ENCODE data around the gene DOHH.
A peak's percentile ranks its signal among the peaks of the same experiment; 100 is the strongest.

Gene DOHH

GRCh38 chr19:3450796-3451411 is 49.6 kb downstream of the DOHH start (continued):
- TF ChIP-seq ZNF398 (tag by site-specific recombination; IDR thresholded peaks at IDR 0.05) (0 out of 2 replicates have a peak, but pooled peaks have one; percentile 6), MEIS1 (CRISPR knock-in tag; IDR thresholded peaks at IDR 0.05; ENCODE audit: borderline replicate concordance) (no peak), ZSCAN18 (tag by site-specific recombination; IDR thresholded peaks at IDR 0.05) (no peak), PRDM1 (tag by site-specific recombination; IDR thresholded peaks at IDR 0.05) (0 out of 2 replicates have a peak, but pooled peaks have one; percentile 27), ZNF639 (tag by site-specific recombination; IDR thresholded peaks at IDR 0.05) (peak; percentile 81), ZNF513 (tag by site-specific recombination; IDR thresholded peaks at IDR 0.05) (no peak), ZEB2 (tag by site-specific recombination; IDR thresholded peaks at IDR 0.05) (no peak; the same call in 1 of the 2 replicates), ZNF670 (tag by site-specific recombination; IDR thresholded peaks at IDR 0.05; ENCODE audit: low read depth) (no peak), SP3 (tag by site-specific recombination; IDR thresholded peaks at IDR 0.05) (no peak), ZNF677 (tag by site-specific recombination; IDR thresholded peaks at IDR 0.05) (no peak), AEBP2 (tag by site-specific recombination; IDR thresholded peaks at IDR 0.05; ENCODE audit: borderline replicate concordance) (no peak), HIC1 (tag by site-specific recombination; IDR thresholded peaks at IDR 0.05) (peak; percentile 68; the same call in 1 of the 2 replicates), ZNF768 (tag by site-specific recombination; IDR thresholded peaks at IDR 0.05) (no peak), ZNF488 (tag by site-specific recombination; IDR thresholded peaks at IDR 0.05) (no peak), RBAK (tag by site-specific recombination; IDR thresholded peaks at IDR 0.05) (peak; percentile 95), GLIS2 (tag by site-specific recombination; IDR thresholded peaks at IDR 0.05) (no peak), ZNF121 (tag by site-specific recombination; IDR thresholded peaks at IDR 0.05) (0 out of 2 replicates have a peak, but pooled peaks have one; percentile 5), PATZ1 (tag by site-specific recombination; IDR thresholded peaks at IDR 0.05) (no peak), ZNF645 (tag by site-specific recombination; IDR thresholded peaks at IDR 0.05) (no peak), INSM2 (tag by site-specific recombination; IDR thresholded peaks at IDR 0.05) (peak; percentile 82; the same call in 1 of the 2 replicates), SETDB1 (IDR thresholded peaks at IDR 0.05; ENCODE audit: insufficient read length, low read length) (no peak), ZNF473 (tag by site-specific recombination; IDR thresholded peaks at IDR 0.05) (no peak)

Data from HEK293 (cell line).